Urinary bladder (tissue), 4 donors: Measurements from ENCODE around the gene CACNG4. TPM values are rescaled to one million over a fixed set of nuclear protein-coding genes. Genes with fewer than 3 reads are reported as not detected.

ENCODE experiments used
- DNase-seq: peaks from one replicate; pipeline ENCODE4 v3.0.0-alpha.2; 2015; ENCODE audit errors: extremely low spot score
- H3K27ac ChIP-seq: one replicate; pipeline ENCODE4 v1.5.1; 2013; ENCODE audit warnings: low read depth, mild to moderate bottlenecking, moderate library complexity
- H3K36me3 ChIP-seq: one replicate; pipeline ENCODE4 v1.6.1; 2013; ENCODE audit warnings: mild to moderate bottlenecking, moderate library complexity; ENCODE audit not compliant: insufficient read depth
- H3K4me1 ChIP-seq: one replicate; pipeline ENCODE4 v1.6.1; 2013; ENCODE audit warnings: mild to moderate bottlenecking, moderate library complexity; ENCODE audit not compliant: insufficient read depth
- H3K4me3 ChIP-seq: one replicate; pipeline ENCODE4 v1.5.1; 2013; ENCODE audit warnings: low read depth, low read length
- WGBS: extraction: QIAGEN DNeasy Blood & Tissue Kit; methylation state at CpG from one replicate; pipeline ENCODE4 v1.1.7; 2013; 5-methylcytosine and 5-hydroxymethylcytosine counted together
- polyA plus RNA-seq: library from polyadenylated mRNA; stranded (reverse); fragments of 200-250 nt; gene quantifications from one replicate; pipeline ENCODE4 v1.2.3, GENCODE V29; 2013
- total RNA-seq: library from RNA; depleted of rRNA; stranded (reverse); fragments of >200 nt; gene quantifications from one replicate; pipeline ENCODE4 v1.2.3, GENCODE V29; 2014
- donor health status: healthy with polysubstance abuse.
- donor health status: healthy.

Gene CACNG4
- total and polyA plus RNA-seq, 2 donors = 0.20 to 4.0 TPM

DNA sequence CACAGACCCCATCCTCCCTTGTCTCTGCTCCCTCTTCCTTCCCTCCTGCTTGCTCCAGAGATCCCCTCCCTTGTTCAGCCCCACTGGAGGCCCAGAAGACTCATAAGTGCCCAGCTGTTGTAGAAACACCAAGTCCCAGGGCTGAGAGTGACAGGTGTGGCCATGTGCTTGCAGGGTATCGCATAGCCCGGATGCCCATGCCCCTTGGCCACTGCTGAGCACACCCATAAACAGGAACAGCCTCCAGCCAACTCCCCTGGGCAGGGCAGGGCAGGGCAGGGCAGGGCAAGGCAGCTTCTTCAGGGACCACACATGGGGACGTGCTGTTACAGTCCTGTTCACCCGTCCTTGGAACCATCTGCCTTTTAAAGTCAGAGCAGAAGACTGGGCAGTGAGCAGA, 81.9 kb downstream of the CACNG4 start:
- no peak overlapping the region for H3K27ac ChIP-seq

GRCh38 chr17:67047382-67047781, 82.9 kb downstream of the CACNG4 start:
- DNase-seq = no peak
- Histone ChIP-seq H3K4me3 (no peak overlapping the region), H3K4me1 (no peaks in the 10 kb centered on the region), H3K36me3 (no peaks in the 10 kb centered on the region), H3K27ac (no peak overlapping the region)
- WGBS = 73% methylated on average over 1 of the region's 1 CpG

More for the DNA sequence above, 81.9 kb downstream of the CACNG4 start:
- Histone ChIP-seq H3K4me3 (no peak overlapping the region), H3K4me1 (no peaks in the 10 kb centered on the region), H3K36me3 (no peaks in the 10 kb centered on the region)
- DNase-seq = no peak
- 71% methylated on average over 4 of the region's 4 CpGs for WGBS

DNA sequence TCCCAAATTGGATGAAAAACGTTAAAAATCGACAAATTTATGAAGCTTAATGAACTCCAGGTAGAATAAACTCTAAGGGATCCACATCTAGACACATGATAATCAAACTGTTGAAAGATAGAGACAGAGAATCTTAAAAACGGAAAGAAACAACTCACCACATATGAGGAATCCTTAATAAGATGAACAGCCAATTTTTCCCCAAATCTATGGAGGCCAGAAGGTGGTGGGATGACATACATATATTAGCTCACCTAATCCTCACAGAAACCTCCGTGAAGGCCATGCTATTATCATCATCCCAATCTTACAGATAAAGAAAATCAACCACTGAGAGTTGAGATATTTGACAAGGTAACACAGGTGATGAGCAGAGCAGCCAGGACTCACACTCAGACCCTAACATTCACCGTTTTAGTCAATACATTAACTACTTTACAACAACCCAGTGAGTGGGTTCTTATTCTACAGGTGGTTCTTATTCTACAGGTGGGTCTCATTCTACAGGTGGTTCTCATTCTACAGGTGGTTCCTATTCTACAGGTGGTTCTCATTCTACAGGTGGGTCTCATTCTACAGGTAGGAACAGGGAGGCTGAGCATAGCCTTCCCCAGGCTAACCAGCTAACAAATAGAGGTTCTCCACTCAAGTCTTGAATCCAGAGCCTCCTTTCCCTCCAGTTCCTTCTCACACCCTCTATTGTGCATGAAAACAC, 84.7 kb downstream of the CACNG4 start:
- 83% methylated on average over 5 of the region's 5 CpGs for WGBS
- Histone ChIP-seq H3K4me1 (no peaks in the 10 kb centered on the region), H3K36me3 (no peaks in the 10 kb centered on the region), H3K4me3 (no peak overlapping the region), H3K27ac (no peak overlapping the region)
- DNase-seq = no peak

DNA sequence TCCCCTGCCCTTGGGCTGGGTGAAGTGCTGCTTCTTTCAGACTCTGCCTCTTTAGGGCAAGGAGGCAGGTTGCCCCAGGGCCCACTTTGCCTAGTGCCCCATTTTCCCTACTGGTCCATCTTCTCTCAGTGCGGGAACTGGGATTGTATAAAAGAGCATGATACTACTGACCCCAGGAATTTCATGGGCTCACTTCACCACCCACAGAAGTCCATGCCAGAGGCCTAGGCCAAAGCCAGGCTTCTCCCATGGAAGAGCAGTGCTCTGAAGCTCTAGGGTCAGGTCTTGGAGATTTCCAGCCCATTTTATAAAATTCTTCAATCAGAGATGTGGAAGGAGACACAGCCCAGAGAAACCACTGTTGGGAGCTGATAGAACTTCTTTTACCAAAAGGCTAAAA, 85.6 kb downstream of the CACNG4 start:
- DNase-seq = no peak
- no peak overlapping the region for H3K4me3 ChIP-seq
- no peaks in the 10 kb centered on the region for H3K4me1 ChIP-seq
- no peak overlapping the region for H3K27ac ChIP-seq
- 92% methylated on average over 1 of the region's 1 CpG for WGBS
- no peaks in the 10 kb centered on the region for H3K36me3 ChIP-seq

DNA sequence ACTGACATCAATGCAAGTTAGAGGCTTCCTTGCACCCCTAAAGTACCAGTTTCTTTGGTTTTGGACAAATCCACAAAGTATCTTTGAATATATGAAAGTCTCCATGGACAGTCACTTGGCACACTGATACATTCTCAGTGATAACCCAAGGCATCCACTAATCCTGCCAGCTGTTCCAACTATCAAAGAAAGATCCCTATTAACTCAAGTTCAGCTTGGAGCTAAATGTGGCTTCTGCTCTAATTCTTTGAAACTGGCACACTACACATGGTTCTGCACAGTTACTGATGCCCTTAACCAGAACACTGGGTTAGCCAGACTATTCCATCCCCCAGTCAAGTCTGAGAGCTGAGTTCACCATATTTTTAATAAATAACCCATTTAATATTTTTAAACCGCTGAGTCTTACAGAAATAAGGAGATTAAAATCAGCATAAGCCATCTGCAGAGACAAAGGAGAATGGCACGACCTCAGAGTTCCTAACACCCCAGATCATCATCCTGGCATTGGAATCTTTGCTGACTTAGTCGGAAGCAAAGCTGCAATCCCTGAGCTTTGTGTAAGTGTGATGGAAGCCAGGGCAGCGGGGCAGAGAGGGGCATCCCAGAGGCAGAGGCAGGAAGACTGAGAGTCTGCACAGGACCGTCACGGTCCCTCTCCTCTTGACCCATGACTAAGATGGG, 86.1 kb downstream of the CACNG4 start:
- Histone ChIP-seq H3K4me1 (no peaks in the 10 kb centered on the region), H3K4me3 (no peak overlapping the region), H3K36me3 (no peaks in the 10 kb centered on the region), H3K27ac (no peak overlapping the region)
- no peak for DNase-seq
- WGBS = 80% methylated on average over 6 of the region's 6 CpGs

DNA sequence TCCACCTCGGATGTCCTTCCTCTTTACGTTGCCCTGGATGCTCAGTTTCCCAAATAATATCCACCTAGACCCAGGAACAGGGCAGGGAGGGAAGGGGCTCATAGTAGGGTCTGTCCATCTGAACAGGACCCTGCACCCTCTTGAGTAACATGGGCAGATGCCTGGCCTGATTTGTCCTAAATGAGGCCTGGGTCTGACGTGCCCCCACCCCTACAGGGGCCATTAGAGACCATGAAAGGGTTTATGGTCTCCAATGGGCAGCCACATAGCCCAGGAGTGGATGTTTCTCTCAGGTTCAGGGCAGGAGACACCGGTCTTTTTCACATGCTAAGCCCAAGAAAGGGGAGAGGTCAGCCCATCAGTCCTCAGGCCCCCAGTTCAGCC, 86.6 kb downstream of the CACNG4 start:
- Histone ChIP-seq H3K27ac (no peak overlapping the region), H3K4me3 (no peak overlapping the region), H3K4me1 (no peaks in the 10 kb centered on the region), H3K36me3 (no peaks in the 10 kb centered on the region)
- WGBS = 68% methylated on average over 4 of the region's 4 CpGs
- no peak for DNase-seq

DNA sequence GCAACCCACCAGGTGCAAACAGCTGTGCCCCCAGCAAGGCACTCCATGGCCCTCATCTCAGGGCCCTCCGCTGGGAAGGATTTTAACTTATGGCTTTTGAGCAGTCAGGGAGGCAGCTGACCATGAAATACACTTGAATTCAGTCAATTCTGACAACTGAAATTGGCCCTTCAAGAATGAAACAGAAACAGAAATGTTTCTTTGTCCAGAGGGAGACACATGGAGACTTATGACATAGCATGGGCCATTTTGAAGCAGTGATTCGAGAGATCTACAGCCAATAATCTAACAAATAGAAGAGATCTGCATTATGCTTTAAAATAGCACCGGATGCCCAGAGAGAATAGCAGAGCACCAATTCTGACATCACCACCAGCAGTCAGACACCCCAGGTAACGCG, 87.3 kb downstream of the CACNG4 start:
- 93% methylated on average over 5 of the region's 5 CpGs for WGBS
- no peak overlapping the region for H3K27ac ChIP-seq
- no peaks in the 10 kb centered on the region for H3K4me1 ChIP-seq
- H3K36me3 ChIP-seq = no peaks in the 10 kb centered on the region
- DNase-seq = no peak
- no peak overlapping the region for H3K4me3 ChIP-seq

DNA sequence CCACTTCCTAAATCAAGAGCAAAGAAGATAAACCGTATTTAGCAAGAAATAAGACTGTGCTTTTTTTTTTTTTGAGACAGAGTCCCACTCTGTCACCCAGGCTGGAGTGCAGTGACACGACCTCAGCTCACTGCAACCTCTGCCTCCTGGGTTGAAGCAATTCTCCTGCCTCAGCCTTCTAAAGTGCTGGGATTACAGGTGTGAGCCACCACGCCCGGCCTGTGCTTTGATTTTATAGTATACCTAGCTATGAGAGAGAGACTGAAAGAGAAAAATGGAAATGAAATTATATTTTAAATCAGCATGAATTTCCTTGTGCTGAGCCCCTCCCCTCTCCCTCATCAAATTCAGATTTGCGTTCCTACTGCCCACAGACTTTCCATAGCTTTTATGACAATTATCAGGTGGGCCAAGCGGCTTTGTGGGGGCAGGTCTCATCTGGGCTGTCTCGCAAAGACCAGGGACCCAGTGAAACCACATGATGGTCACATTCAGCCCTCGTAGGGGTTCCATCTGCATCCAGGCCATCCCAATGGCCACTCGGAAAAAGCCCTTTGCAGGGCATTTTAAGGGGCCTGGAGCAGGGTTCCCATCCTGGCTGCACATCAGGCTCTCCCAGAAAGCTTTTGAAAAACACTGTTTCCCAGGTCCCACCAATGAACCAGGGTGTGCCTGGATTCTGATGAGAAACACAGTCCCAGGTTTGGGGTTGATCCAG, 88.4 kb downstream of the CACNG4 start:
- DNase-seq = no peak
- Histone ChIP-seq H3K27ac (no peak overlapping the region), H3K4me3 (no peak overlapping the region), H3K4me1 (no peaks in the 10 kb centered on the region), H3K36me3 (no peaks in the 10 kb centered on the region)
- WGBS = 91% methylated on average over 9 of the region's 9 CpGs

GRCh38 chr17:67053438-67054000, 89.0 kb downstream of the CACNG4 start:
- H3K27ac ChIP-seq = no peak overlapping the region
- DNase-seq = no peak
- WGBS = 85% methylated on average over 9 of the region's 9 CpGs
- H3K4me1 ChIP-seq = no peaks in the 10 kb centered on the region
- no peak overlapping the region for H3K4me3 ChIP-seq
- H3K36me3 ChIP-seq = no peaks in the 10 kb centered on the region

DNA sequence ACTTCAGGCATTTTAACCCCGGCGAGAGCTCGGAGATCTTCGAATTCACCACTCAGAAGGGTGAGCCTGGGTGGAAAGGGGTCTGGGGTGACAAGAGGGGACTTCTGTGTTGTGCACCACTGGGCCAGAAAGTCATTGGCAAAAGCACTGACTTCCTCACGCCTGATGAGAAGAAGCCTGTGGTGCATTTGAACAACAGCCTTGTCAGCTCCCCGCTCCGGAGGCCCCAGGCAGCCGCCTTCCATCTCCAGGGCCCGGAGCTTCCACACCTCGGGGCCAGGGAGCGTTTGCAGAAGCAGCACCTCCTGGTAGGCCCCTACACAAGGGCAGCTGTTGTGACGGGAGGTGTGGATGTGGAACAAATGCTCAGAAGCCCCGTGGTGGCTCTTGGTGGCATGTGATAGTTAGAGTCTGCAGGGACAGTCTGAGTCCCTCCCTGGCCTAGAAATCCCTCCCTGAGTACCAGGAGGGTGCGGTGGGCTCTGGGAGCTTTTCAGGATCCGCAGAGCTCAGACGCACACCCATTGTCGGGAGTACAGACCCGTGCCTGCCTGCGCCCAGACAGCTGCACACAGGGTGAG, 89.6 kb downstream of the CACNG4 start:
- H3K4me1 ChIP-seq = no peaks in the 10 kb centered on the region
- no peak overlapping the region for H3K4me3 ChIP-seq
- H3K27ac ChIP-seq = no peak overlapping the region
- no peak for DNase-seq
- WGBS = 74% methylated on average over 19 of the region's 19 CpGs
- no peaks in the 10 kb centered on the region for H3K36me3 ChIP-seq

DNA sequence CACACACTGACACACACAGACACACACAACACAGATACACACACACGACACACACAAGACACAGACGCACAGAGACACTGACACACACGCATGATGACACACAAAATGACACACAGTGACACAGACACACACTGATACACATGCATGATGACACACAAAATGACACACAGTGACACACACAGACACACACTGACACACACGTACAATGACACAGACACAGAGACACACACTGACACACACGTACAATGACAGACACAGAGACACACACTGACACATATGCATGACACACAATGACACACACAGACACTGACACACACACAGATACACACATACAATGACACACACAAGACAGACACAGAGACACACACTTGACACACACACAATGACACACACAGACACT, 90.1 kb downstream of the CACNG4 start:
- no peak overlapping the region for H3K27ac ChIP-seq
- 82% methylated on average over 5 of the region's 5 CpGs for WGBS
- no peak for DNase-seq

GRCh38 chr17:67055041-67055443, 90.5 kb downstream of the CACNG4 start:
- Histone ChIP-seq H3K4me1 (no peaks in the 10 kb centered on the region), H3K27ac (no peak overlapping the region), H3K4me3 (no peak overlapping the region), H3K36me3 (no peaks in the 10 kb centered on the region)
- 93% methylated on average over 19 of the region's 19 CpGs for WGBS
- no peak for DNase-seq

More for the DNA sequence above, 90.1 kb downstream of the CACNG4 start:
- H3K36me3 ChIP-seq = no peaks in the 10 kb centered on the region
- no peak overlapping the region for H3K4me3 ChIP-seq
- no peaks in the 10 kb centered on the region for H3K4me1 ChIP-seq

DNA sequence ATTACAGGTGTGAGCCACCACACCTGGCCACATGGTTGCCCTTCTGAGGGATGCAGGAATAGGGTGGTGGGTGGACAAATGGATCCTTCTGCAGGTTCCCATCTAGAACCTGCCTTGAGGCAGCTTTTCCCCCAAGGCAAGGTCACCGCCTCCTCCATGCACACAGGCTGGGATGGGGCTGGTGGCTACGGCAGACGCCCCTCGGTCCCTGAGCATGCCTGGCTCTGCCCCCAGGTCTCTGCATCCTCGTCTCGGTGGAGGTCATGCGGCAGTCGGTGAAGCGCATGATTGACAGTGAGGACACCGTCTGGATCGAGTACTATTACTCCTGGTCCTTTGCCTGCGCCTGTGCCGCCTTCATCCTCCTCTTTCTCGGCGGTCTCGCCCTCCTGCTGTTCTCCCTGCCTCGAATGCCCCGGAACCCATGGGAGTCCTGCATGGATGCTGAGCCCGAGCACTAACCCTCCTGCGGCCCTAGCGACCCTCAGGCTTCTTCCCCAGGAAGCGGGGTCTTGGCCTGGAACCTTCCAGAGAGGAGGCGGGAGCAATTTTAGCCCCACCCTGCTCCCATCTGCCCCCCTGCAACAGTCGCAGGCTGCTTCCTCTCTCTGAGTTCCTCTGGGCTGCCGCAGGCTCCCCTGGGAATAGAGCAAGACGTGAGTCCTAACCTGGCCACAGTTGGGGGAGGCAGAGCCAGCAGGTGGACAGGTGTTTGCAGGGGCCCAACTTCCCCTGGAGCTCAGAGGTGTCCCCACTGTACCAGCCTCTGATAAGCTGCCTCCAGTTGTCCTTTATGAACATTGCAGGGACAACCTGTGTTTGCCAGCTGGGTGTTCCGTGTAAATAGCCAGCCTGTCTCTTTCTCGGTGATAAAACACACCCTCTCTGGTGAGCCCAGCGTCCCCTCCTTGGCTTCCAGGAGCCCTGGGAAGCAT, 91.6 kb downstream of the CACNG4 start:
- DNase-seq = no peak
- H3K36me3 ChIP-seq = no peaks in the 10 kb centered on the region
- H3K27ac ChIP-seq = no peak overlapping the region
- H3K4me3 ChIP-seq = no peak overlapping the region
- WGBS = 83% methylated on average over 29 of the region's 29 CpGs
- H3K4me1 ChIP-seq = no peaks in the 10 kb centered on the region
